GM20431 (cell line): ENCODE results near the gene WDR86.

Experiments used
- in situ Hi-C: fragments of 300-500 bp; cut with MseI, MboI; formaldehyde crosslinking; loops from one replicate; pipeline ENCODE4 v1.15.0; 2020; ENCODE audit warnings: low sequenced_read_pairs; ENCODE audit not compliant: unreplicated experiment

WDR86 gene

GRCh38 chr7:151429237-151429559 is 19.4 kb upstream of the WDR86 start:
- in situ Hi-C loops: no loop called here

- in situ Hi-C loops: no loop called here
These were observed 18.8 kb upstream of the WDR86 start for GRCh38 chr7:151428378-151429236.

- in situ Hi-C loops: no loop called here
These were observed 18.0 kb upstream of the WDR86 start for GRCh38 chr7:151427705-151428377.

- in situ Hi-C loops: no loop called here
These were observed 17.3 kb upstream of the WDR86 start for GRCh38 chr7:151426904-151427704.

GRCh38 chr7:151426441-151426903 is 16.6 kb upstream of the WDR86 start:
- in situ Hi-C loops: no loop called here

GRCh38 chr7:151425670-151426440 is 16.0 kb upstream of the WDR86 start:
- in situ Hi-C loops: no loop called here

- in situ Hi-C loops: no loop called here
These were observed 15.0 kb upstream of the WDR86 start for GRCh38 chr7:151424799-151425198.

GRCh38 chr7:151423936-151424335 is 14.1 kb upstream of the WDR86 start:
- in situ Hi-C loops: no loop called here

GRCh38 chr7:151423226-151423625 is 13.4 kb upstream of the WDR86 start:
- in situ Hi-C loops: no loop called here

- in situ Hi-C loops: no loop called here
These were observed 12.4 kb upstream of the WDR86 start for GRCh38 chr7:151422212-151422611.

GRCh38 chr7:151420144-151420543 is 10.3 kb upstream of the WDR86 start:
- in situ Hi-C loops: no loop called here

GRCh38 chr7:151416941-151417315 is 7.1 kb upstream of the WDR86 start:
- in situ Hi-C loops: no loop called here

- in situ Hi-C loops: no loop called here
These were observed 6.5 kb upstream of the WDR86 start for GRCh38 chr7:151416112-151416940.

GRCh38 chr7:151415375-151416105 is 5.7 kb upstream of the WDR86 start:
- in situ Hi-C loops: no loop called here

GRCh38 chr7:151413241-151413640 is 3.4 kb upstream of the WDR86 start:
- in situ Hi-C loops: no loop called here

GRCh38 chr7:151412318-151412717 is 2.5 kb upstream of the WDR86 start:
- in situ Hi-C loops: no loop called here

GRCh38 chr7:151411551-151411950 is 1.7 kb upstream of the WDR86 start:
- in situ Hi-C loops: no loop called here
